GM18498 (cell line): ENCODE measurements around the gene POLR2J.
"Not testable (repeated sequence)": the region's sequence is repeated elsewhere in the genome, so short reads cannot be mapped to it uniquely, and the experiment has no call there.

Source experiments
- ATAC-seq: cut with Tn5 transposase; IDR thresholded peaks from one replicate; pipeline ENCODE4 v1.9.1; 2021; ENCODE audit warnings: mild to moderate bottlenecking, moderate library complexity; ENCODE audit not compliant: unreplicated experiment

Gene POLR2J

DNA sequence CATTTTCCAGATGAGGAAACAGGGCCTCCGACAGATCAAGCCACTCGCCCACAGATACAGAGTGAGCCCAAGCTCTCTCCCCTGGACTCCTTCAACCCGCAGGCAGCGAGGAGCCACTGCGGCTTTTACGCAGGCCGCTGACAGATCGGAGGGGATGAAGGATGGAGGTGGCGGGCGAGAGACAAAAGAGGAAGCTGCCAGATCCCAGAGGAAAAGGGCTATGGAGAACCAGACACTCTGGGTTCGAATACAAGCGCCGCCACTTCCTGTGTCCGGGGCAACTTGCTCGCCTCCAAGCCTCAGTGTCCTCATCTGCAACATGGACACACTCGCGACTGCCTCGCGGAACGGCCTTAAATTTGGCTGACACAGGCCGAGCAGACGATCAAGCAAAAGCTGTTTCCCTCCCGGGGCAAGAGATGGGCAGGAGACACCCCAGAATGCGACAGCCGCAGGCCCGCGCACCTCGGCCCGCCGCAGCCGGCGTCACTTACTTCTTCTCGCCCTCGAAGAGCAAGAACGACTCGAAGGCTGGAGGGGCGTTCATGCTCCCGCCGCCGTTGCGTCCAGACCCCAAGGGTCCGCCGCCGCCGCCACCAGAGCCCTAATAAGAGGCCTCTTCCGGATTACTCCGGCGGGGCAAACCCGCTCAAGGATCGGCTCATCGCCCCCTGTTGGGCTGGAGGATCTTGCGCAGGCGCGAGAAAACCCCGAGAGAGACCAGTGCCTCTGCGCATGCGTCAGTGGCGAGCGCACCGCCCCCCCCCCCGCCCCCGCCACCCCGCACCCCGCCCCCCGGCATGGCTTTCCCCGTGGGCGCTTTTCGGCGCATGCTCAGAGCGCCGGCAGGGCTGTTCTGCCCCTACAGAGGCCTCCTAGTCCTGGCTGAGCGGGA is at the start of gene POLR2J:
POLR2J (minus strand) TSS at position 609 of the 895 bp plus-strand sequence; CDS start at position 547, 62 bp downstream.
- peak; percentile 83 for ATAC-seq

DNA sequence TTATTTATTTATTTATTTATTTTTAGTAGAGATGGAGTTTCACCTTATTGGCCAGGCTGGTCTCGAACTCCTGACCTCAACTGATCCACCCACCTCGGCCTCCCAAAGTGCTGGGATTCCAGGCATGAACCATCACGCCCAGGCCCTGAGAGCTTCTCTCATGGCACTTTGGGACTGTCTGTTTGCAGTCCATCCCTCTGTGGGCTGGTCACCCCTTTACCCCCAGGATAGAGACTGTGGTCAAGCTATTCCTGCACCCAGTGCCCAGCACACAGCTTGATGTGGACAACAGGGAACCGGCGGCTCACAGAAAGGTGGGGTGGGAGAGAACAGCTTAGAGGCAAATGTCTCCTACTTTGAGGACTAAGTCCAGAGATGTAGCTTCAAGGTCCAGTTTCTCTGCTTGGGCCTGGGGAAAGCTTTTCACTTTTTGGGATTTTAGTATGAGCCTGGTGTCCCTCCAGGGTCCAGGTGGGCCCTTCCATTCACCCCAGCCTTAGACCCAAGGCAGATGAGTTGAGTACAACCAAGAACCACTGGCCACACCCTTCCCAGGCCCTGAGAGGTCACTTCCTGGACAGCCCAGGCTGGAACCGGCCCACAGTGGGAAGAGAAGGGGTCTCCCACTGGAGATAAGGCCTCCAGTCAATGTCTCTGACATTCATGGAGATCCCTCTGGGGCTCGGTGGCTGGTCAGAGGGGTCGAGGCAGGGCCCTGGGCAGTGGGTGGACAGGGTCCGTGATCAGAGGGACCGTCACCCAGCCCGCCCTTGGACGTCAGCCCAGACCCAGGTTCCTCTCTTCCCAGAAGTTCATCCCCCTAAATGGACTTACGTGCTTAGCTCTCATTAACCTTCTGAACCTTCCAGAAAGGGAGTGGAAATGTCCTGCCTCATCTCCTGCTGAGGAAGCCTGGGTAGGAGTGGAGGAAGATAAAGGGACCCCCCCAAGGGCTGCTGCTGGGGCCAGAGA is 49.4 kb upstream of the POLR2J start:
- ATAC-seq = not testable (repeated sequence)

DNA sequence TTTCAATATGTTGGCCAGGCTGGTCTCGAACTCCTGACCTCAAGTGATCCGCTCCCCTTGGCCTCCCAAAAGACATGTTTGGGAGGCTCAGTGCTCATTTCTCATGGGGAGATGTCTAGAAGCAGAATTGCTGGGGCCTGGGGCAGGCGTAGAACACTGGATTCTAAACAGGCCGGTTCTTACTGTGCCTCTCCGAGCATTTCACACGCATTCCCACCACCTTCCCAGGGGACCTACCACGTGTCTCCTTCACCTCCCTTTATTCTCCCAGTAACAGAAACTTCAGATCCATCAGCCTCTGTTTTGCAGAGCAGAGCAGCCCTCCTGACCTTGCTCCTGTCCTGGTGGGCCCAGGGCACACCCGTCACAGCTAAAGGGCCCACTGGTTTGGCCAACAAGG is 48.5 kb upstream of the POLR2J start:
- ATAC-seq = not testable (repeated sequence)

DNA sequence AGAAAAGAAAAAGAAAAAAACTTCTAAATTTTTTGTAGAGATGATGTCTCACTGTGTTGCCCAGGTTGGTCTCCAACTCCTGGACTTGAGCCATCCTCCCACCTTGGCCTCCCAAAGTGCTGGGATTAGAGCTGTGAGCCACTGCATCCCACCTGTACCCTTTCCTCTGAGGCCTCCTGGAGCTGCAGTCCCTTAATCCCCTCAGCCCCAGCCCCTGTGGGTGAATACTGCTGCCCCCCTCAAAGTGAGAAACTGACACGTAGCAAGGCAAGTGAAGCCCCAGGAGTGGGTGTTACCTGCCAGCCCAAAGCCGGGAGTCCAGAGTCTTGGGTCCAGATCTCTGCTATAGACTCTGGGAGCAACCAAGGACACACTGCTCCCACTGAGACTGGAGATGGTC is 46.1 kb upstream of the POLR2J start:
- not testable (repeated sequence) for ATAC-seq

DNA sequence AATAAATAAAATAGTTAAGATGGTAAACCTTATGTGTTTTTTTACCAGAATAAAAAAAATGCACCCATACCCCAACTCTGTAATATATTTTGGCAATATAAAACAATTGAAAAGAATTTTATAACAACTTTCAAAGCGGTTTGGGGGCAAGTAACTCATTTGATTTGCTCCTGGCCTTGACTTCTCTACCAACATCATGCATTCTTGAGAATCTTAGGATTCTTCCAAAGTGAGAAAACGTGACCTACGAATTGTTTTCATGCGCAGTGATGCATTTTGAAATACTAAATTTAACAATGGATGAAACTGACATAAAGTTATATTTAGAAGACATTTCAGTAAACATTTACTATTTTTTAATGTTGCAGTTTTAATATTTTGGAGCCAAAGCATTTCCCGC is 42.1 kb upstream of the POLR2J start:
- ATAC-seq = not testable (repeated sequence)

DNA sequence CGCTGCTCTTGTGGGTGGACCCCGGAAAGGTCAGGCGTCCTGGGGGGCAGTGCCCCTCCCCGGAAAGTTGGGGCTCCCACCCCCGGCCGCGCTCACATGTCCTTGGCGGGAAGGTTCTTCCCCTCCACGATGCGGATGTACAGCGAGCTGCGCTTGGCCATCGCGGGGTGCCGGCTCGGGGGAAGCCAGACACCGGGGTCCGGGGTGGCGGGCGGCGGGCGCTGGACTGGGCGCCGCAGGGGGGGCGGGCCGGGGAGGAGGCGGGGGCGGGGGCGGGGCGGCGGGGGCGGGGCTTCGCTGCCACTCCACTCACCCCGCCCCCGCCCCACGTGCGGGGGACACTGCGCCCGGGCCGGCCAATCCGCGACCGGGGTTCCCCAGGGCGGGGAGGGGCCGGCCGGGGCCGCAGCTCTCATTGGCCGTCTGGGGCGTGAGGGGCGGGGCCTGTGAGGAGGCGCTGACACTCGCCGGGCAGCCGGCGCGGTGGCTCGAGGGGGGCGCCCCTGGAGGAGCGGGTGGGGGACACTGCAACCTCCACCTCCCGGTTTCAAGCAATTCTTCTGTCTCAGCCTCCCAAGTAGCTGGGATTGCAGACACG is 38.9 kb upstream of the POLR2J start, which contains the start of gene RASA4B:
RASA4B (minus strand) TSS at position 228 of the 598 bp plus-strand sequence; CDS start at position 161, 67 bp downstream.
- ATAC-seq = peak; percentile 87

DNA sequence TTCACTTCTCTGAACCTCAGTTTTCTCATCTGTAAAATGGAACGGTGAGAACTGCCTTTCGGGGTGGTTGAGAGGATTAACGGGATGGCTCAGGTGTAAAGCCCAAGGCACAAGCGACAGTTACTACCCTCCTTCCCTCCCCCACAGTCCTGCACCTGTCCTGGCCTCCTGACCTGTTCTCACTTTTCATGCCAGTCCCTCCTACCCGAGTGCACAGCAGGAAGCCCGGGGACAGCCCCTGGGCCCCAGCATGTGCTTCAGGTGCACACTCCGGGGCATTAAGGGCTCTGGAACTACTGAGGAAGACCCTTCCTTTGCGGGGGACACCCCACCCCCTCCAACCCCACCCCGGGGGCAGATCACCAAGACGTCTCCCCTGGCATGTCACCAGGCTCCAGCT is 38.2 kb upstream of the POLR2J start:
- not testable (repeated sequence) for ATAC-seq

DNA sequence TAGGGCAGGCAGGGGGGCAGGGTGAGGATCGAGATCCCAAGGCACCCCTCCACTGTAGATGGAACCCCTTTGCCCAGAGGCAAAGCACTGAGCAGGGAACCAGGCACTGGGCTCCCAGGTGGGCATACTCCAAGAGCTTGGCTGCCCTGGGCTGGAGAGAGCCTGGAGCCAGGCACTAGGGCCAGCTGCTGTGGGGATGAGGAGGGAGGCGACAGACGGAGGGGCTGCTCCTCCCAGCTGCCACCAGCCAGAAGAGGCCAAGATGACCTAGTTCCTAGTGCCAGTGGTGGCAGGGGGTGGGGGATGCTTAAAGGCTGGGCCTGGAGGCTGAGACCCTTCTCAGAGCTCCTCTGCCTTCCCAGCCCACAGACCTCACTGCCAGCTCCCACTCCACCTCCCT is 37.2 kb upstream of the POLR2J start:
- ATAC-seq = not testable (repeated sequence)

DNA sequence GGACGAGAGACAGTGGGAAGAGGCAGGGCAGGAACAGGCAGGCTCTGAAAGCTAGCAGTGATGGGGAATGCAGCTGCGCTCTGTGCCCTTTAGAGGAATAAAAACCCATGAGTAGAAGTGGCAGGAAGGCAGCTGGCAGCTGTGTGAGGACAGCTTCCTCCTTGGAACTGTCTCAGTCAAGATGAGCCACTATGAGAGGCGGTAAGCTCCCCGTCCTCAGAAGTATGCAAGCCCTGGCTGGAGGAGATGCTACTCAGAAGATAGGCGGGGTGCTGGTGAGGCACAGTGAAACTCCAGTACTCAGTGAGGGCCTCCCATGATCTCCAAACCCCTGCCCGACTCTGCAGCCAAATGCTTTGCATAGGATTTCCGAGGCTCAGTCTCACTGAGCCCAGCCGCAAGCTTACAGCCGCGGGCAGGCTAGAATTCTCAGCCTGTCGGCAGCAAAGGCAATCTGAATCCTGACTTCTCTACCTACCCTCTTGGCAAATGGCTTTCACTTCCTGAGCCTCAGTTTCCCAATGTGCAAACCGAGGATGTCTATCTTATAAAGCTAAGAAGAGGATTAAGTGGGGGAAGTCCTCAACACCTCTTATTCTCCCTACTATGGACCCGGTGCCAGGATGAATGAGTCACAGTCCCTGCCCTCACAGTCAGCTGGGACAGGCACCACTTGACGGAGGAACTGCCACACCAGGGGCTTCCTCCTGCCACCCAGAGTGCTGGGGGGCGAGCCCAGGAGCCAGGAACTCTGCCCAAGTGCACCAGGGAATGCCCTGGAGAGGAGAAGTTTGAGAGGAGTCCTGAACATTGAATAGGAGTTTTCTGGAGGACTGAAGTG is 36.4 kb upstream of the POLR2J start:
- ATAC-seq = peak; percentile 68

DNA sequence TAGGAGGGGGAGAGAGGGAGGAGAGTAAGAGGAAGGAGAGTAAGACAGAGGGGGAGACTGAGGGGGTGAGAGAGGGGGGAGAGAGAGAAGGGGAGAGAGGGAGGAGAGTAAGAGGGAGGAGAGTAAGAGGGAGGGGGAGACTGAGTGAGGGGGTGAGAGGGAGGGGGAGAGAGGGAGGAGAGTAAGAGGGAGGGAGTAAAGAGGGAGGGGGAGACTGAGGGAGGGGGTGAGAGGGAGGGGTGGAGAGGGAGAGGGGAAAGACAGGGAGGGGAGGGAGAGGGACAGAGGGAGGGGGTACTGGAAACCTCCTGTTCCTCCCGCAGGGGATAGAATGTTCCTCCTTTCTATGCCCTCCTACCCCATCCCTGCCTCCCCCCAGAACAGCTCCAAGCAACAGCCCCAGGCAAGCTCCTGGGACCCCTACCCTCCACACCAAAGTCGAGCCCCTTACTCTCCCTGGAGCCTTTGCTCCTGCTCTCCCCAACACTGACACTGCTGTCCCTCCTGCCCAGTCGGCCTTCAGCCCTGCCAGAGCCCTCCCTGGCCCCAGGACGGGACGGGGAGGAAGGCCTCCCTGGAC is 34.0 kb upstream of the POLR2J start:
- not testable (repeated sequence) for ATAC-seq

DNA sequence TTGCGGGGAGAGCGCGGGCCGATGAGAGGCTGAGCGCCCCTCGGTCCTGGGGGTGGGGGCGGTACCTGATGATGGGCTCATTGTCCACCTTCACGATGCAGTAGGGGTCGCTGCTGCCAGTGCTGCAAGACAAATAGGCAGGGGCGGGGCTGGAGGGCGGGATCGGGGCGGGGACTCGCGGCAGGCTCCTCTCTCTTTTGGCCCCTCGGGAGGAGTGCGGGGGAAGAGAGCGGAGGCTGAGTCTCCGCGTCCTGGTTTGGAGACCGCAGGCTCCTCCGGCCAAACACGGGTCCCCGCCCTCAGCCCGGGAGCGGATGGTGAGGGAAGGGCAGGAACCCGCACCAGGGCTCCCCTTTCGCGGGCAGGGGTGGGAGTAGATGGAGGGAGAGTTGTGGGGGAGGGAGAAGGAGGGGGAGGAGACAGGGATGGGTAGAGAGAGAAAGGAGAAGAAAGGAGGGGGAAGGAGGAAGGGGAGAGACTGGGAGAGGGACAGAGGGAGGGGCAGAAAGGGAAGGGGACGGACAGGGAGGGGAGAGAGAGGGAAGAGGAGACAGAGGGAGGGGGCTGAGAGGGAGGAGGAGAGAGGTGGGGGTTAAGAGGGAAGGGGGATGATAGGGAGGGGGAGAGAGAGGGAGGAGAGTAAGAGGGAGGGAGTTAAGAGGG is 33.3 kb upstream of the POLR2J start:
- peak; percentile 45 for ATAC-seq

DNA sequence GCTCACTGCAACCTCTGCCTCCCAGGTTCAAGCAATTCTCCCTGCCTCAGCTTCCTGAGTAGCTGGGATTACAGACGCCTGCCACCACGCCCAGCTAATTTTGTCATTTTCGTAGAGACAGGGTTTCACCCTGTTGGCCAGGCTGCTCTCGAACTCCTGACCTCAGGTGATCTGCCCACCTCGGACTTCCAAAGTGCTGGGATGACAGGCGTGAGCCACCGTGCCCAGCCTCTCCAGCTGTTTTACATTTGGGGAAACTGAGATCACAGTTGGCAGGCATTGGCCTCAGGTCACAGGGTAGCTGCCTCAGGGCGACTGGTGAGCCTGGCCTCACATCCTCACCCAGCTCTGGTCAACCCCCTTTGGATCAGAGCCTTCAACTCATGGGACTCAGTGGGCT is 31.9 kb upstream of the POLR2J start:
- not testable (repeated sequence) for ATAC-seq

DNA sequence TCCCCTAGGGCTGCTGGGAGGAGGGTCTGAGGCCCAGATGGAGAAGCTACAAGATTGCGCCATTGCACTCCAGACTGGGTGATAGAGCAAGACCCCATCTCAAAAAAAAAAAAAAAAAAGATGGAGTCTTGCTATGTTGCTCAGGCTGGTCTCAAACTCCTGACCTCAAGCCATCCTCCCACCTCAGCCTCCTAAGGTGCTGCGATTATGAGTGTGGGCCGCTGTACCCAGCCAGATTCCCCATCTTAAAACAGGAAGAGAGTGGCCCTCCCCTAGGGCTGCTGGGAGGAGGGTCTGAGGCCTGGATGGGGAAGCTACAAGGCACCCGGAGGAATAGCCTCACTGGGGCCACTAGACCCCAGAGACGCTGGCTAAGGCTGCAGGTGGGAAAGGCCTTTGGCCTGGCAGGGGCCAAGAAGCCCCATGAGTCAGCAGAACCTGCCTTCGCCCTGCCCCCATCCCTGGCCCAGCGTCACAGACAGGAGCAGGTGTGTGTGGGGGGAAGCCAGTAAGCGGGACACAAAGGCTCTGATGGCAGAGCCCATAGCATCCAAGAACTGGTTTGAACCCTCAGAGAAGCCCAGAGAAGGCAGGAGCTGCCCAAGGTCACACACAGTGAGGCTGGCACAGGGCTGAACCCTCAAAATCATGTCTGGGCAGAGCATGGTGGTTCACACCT is 28.8 kb upstream of the POLR2J start:
- ATAC-seq = not testable (repeated sequence)

DNA sequence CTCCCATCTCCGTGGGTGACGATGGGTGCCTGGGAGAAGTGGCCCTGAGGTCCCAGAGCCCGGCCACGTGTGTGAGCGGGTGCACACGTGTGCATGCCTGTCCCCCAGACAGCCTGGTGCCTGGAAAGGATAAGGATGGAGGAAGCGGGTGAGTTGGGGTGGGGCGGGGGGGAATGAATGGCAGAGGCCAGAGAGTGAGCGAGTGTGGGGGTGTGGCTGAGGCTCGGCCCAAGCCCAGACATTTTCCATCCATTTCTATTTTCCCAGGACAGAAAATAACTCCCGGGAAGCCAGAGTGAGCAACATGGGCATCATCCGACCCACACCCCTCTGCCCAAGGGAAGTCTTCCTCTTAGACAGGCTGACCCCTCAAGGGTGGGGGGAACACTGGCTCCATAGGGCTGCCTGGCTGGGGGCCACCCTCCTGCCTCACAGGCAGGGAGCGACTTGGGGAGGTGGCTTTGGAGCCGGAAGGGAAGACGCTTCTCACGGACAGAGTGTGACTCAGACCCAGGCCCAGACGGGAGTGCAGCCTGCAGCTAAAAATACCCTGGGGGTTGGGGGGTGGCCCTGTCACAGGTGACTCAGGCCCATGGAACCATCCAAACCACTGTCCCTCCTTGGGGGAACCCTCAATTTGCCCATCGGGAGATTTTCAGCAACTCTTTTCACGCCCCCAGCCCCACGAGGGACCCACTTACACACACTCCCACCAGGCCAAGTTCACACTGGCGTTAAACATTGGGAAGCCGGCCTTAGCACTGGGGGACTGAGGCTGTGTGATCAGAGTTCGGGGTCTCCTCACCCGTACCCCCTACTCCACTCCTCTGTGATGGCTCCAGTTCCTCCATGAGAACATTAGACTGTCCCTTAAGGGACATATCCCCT is 26.8 kb upstream of the POLR2J start:
- not testable (repeated sequence) for ATAC-seq

DNA sequence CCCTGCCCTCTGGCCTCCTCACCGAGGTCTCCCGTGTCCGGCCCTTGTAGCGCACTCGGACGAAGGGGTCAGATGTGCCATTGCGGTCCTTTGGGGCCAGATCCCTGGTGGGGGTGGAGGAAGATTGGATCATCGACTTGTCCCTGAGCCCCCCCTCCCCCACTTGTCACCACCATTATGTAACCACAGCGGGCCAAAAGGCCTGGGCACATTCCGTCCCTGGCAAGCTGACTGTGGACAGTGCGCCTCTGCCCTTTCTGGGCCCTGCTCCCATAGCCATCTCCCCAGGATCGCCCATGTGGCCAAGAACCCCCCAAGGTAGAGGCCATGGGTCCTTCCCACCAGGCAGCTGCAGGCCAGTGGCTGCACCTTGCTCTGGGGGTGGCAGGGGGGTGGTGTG is 24.4 kb upstream of the POLR2J start:
- ATAC-seq = not testable (repeated sequence)

DNA sequence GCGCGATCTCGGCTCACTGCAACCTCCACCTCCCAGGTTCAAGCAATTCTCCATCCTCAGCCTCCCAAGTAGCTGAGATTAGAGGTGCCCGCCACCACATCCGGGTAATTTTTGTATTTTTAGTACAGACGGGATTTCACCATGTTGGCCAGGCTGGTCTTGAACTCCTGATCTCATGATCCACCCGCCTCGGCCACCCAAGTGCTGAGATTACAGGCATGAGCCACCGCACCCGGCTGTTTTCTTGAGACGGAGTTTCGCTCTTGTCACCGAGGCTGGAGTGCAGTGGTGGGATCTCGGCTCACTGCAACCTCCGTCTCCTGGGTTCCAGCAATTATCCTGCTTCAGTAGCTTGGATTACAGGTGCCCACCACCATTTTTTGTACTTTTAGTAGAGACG is 19.6 kb upstream of the POLR2J start:
- ATAC-seq = not testable (repeated sequence)

DNA sequence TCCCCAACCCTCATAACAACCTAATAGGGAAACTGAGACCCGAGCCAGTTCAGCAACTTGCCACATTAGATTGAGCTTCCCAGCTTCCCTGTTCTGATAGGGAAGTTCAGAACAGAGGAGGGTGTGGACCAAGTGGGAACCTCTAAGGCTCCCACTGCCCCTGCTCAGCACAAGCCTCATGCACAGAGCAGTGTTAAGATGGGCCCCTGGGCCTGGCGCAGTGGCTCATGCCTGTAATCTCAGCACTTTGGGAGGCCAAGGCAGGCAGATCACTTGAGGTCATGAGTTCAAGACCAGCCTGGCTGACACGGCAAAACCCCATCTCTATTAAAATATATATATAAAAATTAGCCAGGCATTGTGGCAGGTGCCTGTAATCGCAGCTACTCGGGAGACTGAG is 18.6 kb upstream of the POLR2J start:
- ATAC-seq = not testable (repeated sequence)
